Mesodermal cell (in vitro differentiated cells): ENCODE results near the gene PAFAH1B1.

Experiments used
- H3K27ac ChIP-seq: 2 replicates; pipeline ENCODE4 v1.7.0; 2013; ENCODE audit warnings: mild to moderate bottlenecking, low read depth, low read length, moderate library complexity; ENCODE audit not compliant: severe bottlenecking
- H3K36me3 ChIP-seq: 2 replicates; pipeline ENCODE4 v1.7.1; 2013; ENCODE audit warnings: mild to moderate bottlenecking, low read length, moderate library complexity; ENCODE audit not compliant: control insufficient read depth, insufficient read depth
- H3K4me1 ChIP-seq: one replicate; pipeline ENCODE4 v1.7.1; 2013; ENCODE audit warnings: mild to moderate bottlenecking, low read length; ENCODE audit not compliant: insufficient read depth, control insufficient read depth, poor library complexity, severe bottlenecking
- H3K4me3 ChIP-seq: 2 replicates; pipeline ENCODE4 v1.7.0; 2013; ENCODE audit warnings: low read length, control low read depth, mild to moderate bottlenecking; ENCODE audit not compliant: insufficient read depth, poor library complexity, severe bottlenecking; ENCODE audit errors: extremely low read depth
- H3K9me3 ChIP-seq: 2 replicates; pipeline ENCODE4 v1.7.1; 2013; ENCODE audit warnings: mild to moderate bottlenecking, low read length, moderate library complexity; ENCODE audit not compliant: control insufficient read depth
- WGBS, 2 experiments: methylation state at CpG; one replicate each; pipeline ENCODE4 v1.1.5; 2013; ENCODE audit warnings: missing lambda C conversion rate in 2 of 2; ENCODE audit not compliant: insufficient coverage in 2 of 2; 5-methylcytosine and 5-hydroxymethylcytosine counted together

The PAFAH1B1 gene

DNA sequence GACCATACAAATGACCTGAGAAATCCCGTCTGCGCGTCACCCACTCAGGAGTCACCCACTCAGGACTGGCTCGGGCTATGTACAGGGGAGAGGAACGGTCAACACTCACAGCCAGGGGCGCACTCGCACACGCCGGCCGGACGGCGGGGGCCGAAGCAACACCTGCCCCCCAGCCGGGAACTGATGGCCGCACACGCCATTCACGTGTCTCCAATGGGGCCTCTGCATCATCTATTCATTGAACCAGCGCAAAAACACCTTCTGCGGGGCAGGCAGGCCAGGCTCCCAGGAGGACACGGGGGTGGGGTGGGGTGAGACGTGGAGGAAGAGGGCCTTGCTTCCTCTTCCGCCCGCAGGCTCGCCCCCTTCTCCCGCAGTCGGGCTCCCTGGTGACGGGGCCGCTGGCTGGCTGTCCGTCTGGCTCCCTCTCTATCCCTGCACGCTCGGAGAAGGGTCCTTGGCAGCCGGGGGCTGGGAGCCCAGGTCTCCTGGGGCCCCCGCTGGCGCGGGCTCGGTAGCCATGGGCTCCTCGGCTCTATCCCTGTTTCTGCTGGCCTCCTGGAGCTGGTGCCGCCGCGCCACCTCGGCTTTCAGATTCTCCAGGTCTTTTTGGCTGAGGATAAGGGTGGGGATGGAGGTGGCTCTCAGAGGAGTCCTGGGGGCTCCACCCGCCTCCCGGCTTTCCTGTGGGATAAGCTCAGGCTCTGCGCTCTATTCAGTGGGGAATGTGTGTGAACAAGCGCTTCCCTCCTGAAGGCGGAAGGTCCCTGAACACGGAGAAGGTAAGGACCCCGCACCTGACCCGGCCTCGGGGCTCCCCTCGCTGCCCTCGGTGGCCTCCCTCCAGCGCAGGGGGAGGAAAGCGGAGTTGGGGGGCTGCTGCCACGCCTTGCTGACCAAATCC lies 97.0 kb downstream of the PAFAH1B1 start:
- 94 to 95% methylated on average over 38 to 44 of the region's 55 CpGs for WGBS, 2 experiments
- no peak overlapping the region for H3K4me3 ChIP-seq
- no peaks in the 10 kb centered on the region for H3K9me3 ChIP-seq
- no peak overlapping the region for H3K27ac ChIP-seq
- H3K36me3 ChIP-seq = peaks cover 28% of the 10 kb centered on the region
- H3K4me1 ChIP-seq = peaks cover 2% of the 10 kb centered on the region

DNA sequence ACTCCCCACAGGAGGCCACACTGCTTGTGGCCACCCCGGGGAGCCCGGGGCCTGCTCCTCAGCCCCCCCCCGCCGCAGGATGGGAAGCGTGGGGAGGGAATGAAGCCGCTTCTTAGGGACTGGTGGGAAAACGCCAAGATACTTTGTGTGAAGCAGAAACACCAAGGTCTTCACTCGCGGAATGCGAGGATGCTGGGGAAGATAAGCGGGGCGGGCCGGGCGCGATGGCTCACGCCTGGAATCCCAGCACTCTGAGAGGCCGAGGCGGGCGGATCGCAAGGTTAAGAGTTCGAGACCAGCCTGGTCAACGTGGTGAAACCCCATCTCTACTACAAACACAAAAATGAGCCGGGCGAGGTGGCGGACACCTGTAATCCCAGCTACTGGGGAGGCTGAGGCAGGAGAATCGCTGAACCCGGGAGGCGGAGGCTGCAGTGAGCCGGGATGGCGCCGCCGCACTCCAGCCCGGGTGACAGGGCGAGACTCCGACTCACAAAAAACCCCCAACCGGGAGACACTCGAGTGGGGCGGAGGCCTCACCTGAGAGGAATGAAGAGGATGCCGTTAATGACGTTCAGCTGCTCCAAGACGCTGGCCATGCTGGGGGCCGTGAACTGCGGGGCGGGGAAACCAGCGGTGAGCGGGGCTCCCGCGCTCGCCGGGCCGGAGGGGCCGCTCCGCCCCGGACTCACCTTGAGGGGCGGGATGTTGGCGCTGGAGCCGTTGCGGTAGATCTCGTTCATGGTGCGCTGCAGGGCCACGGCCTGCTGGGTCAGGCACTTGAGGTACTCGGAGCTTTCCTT lies 97.8 kb downstream of the PAFAH1B1 start:
- 94 to 96% methylated on average over 53 to 59 of the region's 62 CpGs for WGBS, 2 experiments
- H3K27ac ChIP-seq = no peak overlapping the region
- no peaks in the 10 kb centered on the region for H3K4me1 ChIP-seq
- H3K9me3 ChIP-seq = no peaks in the 10 kb centered on the region
- H3K4me3 ChIP-seq = no peak overlapping the region
- peaks cover 34% of the 10 kb centered on the region for H3K36me3 ChIP-seq

DNA sequence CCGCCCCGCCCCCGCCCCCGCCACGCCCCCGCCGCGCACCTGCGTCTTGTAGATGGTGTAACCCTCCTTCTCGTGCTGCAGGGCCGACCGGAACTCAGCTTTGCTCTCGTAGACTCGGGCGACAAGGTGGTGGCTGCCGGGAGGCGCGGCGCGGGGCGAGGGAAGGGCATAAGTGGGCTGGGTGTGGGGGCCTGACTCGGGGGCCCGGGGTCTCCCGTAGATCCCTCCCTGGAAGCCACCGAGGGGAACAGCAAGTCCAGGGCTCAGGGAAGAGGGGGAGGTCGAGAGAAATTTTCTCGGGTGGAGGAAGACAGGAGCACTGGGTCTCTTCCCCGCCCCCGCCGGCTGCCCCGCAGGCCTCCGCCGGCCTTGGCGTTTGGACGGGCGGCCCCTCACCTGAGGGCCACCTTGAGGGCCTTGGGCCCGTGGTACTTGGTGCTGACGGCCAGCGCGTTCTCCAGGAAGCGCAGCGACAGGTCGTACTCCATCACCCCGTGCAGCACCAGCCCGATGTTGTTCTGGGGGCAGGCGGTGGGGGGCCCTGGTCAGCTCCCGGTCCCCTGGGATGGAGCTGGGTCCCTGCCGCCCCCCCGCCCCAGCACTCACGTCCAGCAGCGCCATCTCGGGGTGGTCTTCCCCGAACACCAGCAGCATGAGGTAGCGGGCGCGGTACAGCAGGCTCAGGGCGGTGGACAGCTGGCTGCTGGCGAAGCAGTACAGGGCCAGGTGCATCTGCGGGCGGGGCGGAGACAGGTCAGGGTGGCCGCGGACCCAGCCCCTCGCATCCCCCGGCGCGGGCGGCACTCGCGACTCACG lies 98.7 kb downstream of the PAFAH1B1 start:
- Histone ChIP-seq H3K4me3 (no peak overlapping the region), H3K36me3 (peaks cover 35% of the 10 kb centered on the region), H3K4me1 (no peaks in the 10 kb centered on the region), H3K27ac (no peak overlapping the region), H3K9me3 (no peaks in the 10 kb centered on the region)
- 96% methylated on average over 57 to 60 of the region's 71 CpGs for WGBS, 2 experiments

DNA sequence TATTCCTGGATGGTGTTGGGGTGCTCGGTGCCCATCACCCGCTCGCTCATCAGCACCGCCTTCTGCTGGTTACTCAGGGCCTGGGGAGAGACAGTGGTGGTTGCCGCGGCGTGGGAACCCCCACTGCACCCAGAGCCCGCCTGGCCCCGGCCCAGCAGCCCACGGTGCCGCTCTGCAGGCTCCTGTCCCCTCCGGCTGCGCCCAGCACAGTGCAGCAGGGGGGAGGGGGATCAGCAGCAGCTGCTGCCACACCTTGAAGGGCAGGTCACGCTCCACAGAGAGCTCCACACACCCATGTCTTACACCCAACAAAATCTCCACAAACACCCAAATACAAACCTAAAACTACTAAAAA lies 99.3 kb downstream of the PAFAH1B1 start:
- no peak overlapping the region for H3K4me3 ChIP-seq
- peaks cover 41% of the 10 kb centered on the region for H3K36me3 ChIP-seq
- H3K27ac ChIP-seq = no peak overlapping the region
- no peaks in the 10 kb centered on the region for H3K4me1 ChIP-seq
- WGBS, 2 experiments = 90 to 93% methylated on average over 7 to 9 of the region's 14 CpGs
- H3K9me3 ChIP-seq = no peaks in the 10 kb centered on the region

DNA sequence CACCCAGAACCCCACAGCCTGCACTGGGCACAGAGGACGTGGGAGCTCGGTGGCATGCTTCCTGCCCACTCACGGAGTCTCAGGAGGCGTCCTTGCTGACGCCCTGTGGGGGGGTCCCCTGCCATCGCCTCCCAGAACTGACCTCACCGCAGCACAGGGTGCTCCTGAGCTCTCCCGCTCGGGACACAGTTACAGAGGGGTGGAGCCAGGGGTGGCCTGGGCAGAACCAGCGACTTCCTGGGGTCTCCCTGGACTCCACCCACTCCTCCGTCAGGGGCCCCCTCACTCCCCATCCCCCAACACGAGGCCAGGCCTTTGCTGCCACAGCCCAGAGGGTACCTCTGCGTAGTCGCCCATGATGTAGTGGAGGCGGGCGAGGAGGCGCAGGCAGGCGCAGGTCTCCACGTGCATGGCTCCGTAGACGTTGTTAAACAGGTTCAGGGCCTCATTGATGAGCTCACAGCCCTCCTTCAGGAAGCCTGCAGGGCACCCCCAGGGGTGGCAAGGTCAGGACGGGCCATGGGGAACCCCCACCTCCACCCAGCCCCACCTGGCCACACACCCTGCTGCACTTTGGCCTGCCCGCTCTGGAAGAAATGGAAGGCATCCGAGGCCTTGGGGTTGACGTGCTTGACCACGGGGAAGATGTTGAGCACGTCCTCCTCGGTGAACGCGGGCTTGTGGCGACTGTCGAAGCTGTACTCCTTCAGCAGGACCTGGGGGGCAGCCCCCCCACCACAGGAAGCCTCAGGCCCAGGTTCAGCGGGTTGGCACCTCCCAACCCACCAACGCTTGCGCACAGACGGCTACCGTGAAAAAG lies 100.3 kb downstream of the PAFAH1B1 start:
- Histone ChIP-seq H3K36me3 (peaks cover 51% of the 10 kb centered on the region), H3K4me1 (no peaks in the 10 kb centered on the region), H3K9me3 (no peaks in the 10 kb centered on the region), H3K4me3 (no peak overlapping the region), H3K27ac (no peak overlapping the region)
- WGBS, 2 experiments = 92 to 96% methylated on average over 28 to 31 of the region's 37 CpGs

DNA sequence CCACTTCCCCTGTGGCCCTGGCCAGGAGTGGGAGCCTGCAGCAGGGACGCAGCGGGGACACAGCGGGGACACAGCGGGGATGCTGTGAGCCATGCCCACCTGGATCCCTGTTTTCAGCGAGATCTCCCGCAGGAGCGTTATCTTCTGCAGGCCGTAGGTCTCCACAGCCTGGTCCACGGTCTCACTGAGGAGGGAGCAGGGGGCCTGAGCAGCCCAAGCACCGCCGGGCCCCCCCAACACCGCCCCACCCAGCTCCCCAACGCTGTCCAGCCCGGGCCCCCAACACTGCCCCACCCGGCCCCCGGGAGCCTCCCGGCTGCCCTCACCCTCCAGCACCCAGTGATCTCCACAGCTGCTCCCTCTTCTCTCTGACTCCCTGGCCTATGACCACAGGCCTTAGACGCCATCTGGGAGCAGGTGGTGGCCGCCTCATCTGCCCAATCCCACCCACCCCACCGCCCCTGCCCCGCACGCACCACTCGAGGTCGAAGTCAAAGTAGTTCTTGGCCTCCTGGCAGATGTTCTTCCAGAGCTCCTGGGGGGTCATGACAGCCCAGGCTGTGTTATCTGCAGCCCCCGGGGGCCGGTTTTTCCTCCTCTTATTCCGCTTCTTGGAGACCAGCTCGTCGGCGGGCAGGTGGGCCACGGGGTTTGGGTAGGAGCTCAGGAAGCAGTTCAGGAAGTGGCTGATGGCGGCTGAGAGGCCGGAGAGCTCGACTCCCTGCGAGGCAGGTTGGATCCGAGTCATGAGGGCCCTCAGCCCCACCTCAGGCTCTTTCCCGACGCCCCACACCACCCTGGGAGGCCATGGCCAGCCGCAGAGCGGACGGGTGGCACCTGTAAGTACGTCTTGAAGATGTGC lies 101.2 kb downstream of the PAFAH1B1 start:
- 92 to 94% methylated on average over 34 of the region's 42 CpGs for WGBS, 2 experiments
- H3K36me3 ChIP-seq = peaks cover 58% of the 10 kb centered on the region
- H3K4me3 ChIP-seq = no peak overlapping the region
- no peaks in the 10 kb centered on the region for H3K4me1 ChIP-seq
- H3K27ac ChIP-seq = no peak overlapping the region
- H3K9me3 ChIP-seq = no peaks in the 10 kb centered on the region

DNA sequence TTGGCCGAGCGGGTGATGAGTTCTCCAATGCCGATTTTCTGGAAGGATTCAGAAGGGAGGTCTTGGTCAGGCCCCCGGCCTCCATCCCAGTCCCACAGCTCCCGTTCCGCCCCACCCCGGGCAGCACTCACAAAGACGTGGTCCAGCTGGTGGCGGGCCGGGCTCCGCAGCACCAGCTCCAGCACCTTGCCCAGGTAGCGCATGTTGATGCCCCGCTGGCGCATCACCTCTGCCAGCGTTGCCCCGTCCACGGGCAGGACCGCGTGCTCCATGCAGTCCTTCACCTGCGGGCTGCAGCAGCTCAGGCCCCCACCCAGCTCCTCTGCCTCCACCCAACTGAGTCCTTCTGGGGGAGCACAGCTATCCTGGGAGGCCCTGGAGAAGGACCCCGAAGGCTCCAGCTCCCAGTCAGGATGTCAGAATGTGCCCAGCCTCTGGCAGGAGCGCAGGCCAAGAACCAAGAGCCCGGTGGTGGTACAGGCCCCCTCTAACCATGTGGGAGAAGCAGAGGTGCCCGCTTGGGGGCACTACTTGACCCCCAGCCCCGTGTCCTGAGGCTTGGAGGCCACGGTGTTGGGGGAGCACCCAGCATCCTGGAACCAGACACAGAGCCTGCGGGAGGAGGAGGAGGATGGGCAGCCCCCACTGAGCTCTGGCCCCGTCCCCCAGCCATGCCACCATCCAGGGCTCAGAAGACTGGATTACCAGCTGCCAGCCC lies 101.9 kb downstream of the PAFAH1B1 start:
- Histone ChIP-seq H3K4me3 (no peak overlapping the region), H3K4me1 (no peaks in the 10 kb centered on the region), H3K9me3 (no peaks in the 10 kb centered on the region), H3K27ac (no peak overlapping the region), H3K36me3 (peaks cover 63% of the 10 kb centered on the region)
- WGBS, 2 experiments = 92 to 97% methylated on average over 25 to 27 of the region's 28 CpGs

DNA sequence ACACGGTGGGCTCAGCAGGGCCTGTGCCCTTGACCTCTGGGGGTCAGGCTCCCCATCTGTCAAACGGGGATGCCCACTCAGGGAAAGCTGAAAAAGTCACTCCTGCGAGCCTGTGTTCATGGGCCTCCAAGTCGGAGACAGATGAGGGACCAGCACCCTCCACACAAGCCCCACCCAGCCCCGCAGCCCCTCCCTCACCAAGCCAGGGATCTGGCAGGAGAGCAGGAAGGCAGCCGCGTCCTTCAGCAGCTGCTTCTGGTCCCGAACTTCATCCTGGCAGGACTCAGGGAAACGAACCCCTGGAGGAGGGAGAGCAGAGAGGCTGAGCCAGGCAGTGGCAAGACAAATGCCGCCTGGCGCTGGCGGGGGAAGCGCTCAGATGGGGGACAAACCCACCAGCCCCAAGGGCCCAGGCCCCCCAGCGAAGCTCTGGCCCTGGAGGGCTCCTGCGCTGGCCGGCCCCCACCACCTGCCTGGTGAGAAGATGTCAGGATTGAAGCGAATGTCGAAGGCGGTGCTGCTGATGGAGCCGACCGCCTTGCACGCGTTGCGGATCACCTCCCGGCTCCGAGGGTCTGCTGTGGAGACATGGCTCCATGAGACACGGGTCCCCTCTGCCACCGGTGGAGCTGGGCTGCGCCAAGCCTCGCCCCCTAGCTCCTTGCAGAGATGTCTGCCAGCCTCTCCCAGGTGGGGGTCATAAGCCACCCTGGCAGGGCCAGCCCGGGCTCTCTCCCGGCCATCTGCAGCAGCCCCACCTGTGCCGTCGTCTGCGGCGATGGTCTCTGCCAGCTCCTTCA lies 102.7 kb downstream of the PAFAH1B1 start:
- Histone ChIP-seq H3K4me3 (no peak overlapping the region), H3K9me3 (no peaks in the 10 kb centered on the region), H3K4me1 (no peaks in the 10 kb centered on the region), H3K36me3 (peaks cover 68% of the 10 kb centered on the region), H3K27ac (no peak overlapping the region)
- WGBS, 2 experiments = 95 to 98% methylated on average over 32 to 34 of the region's 36 CpGs
